Ascending aorta (tissue), 2 donors: ENCODE data around the gene KCNH8. TPM values are rescaled to one million over a fixed set of nuclear protein-coding genes. Genes with fewer than 3 reads are reported as not detected.

Source experiments
- DNase-seq, 2 donors: peaks; one replicate each; pipeline ENCODE4 v3.0.0-alpha.2; 2019; ENCODE audit warnings: low spot score in 2 of 2
- H3K27ac ChIP-seq, 2 donors: fragments of 200-600 bp; sonication (generic); one replicate each; pipeline ENCODE4 v1.5.1; 2016 to 2017; ENCODE audit warnings: mild to moderate bottlenecking in 1 of 2
- H3K27me3 ChIP-seq: fragments of 200-600 bp; sonication (generic); one replicate; pipeline ENCODE4 v1.5.1; 2017
- H3K36me3 ChIP-seq, 2 donors: fragments of 200-600 bp; sonication (generic); one replicate each; pipeline ENCODE4 v1.5.1; 2016
- H3K4me1 ChIP-seq, 2 donors: fragments of 200-600 bp; sonication (generic); one replicate each; pipeline ENCODE4 v1.5.1; 2016 to 2017; ENCODE audit warnings: mild to moderate bottlenecking in 1 of 2
- H3K4me3 ChIP-seq, 2 donors: fragments of 200-600 bp; sonication (generic); one replicate each; pipeline ENCODE4 v1.5.1; 2016 to 2017; ENCODE audit warnings: mild to moderate bottlenecking in 1 of 2
- H3K9me3 ChIP-seq, 2 donors: fragments of 200-600 bp; sonication (generic); one replicate each; pipeline ENCODE4 v1.5.1; 2016
- intact Hi-C: fragments of 100-400 bp; cut with DNase I; formaldehyde crosslinking; loops from one replicate; pipeline ENCODE4 v1.15.1; 2023
- total RNA-seq: library from RNA; depleted of rRNA; stranded (reverse); fragments of >200 nt; gene quantifications from one replicate; pipeline ENCODE4 v1.1.0, GENCODE V29; 2016
- TF ChIP-seq, protein P1 (sequence below), 3 experiments: fragments of 200-600 bp in 2 of 3; fragments of 450-650 bp in 1 of 3; sonication (generic) in 2 of 3; IDR thresholded peaks; one replicate each; pipeline ENCODE4 v1.5.1; 2016 to 2019; ENCODE audit warnings: antibody characterized with exemption in 3 of 3, mild to moderate bottlenecking in 1 of 3, moderate library complexity in 1 of 3

The KCNH8 gene
- total RNA-seq, 1 donor from 2014 or later = not detected

DNA sequence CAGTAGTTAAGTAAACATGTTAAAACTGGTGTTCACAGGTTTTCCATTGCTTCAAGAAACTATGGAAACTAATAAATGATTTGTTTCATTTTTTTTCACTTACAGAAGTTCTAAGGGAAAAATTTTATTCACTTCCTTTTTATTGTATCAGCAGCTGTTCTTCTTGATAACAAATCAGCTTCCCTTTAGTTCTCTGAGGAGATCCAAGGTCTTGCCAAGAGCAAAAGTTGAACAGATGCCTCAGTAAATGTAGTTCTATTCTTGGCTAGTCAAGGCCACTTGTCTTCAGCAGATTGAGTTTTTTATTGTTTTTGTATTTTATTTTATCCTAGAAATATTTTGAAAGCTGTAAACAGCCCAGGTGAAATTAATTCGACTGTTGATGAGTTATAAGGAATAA lies 41.8 kb downstream of the KCNH8 start:
- DNase-seq = no peak
- no peaks in the 10 kb centered on the region for H3K9me3 ChIP-seq
- TF ChIP-seq, protein P1, sequence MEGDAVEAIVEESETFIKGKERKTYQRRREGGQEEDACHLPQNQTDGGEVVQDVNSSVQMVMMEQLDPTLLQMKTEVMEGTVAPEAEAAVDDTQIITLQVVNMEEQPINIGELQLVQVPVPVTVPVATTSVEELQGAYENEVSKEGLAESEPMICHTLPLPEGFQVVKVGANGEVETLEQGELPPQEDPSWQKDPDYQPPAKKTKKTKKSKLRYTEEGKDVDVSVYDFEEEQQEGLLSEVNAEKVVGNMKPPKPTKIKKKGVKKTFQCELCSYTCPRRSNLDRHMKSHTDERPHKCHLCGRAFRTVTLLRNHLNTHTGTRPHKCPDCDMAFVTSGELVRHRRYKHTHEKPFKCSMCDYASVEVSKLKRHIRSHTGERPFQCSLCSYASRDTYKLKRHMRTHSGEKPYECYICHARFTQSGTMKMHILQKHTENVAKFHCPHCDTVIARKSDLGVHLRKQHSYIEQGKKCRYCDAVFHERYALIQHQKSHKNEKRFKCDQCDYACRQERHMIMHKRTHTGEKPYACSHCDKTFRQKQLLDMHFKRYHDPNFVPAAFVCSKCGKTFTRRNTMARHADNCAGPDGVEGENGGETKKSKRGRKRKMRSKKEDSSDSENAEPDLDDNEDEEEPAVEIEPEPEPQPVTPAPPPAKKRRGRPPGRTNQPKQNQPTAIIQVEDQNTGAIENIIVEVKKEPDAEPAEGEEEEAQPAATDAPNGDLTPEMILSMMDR (IDR thresholded peaks at IDR 0.05) = no peak
- no peak overlapping the region for H3K27ac ChIP-seq
- no peaks in the 10 kb centered on the region for H3K36me3 ChIP-seq
- H3K4me1 ChIP-seq = no peaks in the 10 kb centered on the region
- intact Hi-C loops = no loop called here
- no peaks in the 10 kb centered on the region for H3K27me3 ChIP-seq
- no peak overlapping the region for H3K4me3 ChIP-seq

DNA sequence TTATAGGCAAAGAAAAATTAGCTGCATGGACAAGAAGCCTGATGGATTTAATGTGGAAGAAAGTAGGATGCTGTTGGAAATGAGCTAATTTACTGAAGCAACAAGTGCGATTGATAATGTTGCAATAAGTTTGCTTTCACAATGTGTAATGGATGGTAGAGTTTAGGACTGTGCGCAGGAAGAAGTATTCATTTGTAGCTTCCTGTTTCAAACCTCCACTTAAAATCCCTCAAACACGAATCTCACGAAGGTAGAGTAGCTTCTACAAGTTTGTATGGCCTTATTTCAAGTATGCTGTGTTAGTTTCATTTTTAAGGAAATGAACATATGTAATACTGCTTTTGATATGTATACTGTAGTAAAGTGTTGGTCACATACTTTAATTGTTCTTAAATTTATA lies 42.3 kb downstream of the KCNH8 start:
- no peaks in the 10 kb centered on the region for H3K9me3 ChIP-seq
- no peak overlapping the region for H3K27ac ChIP-seq
- TF ChIP-seq, protein P1 (IDR thresholded peaks at IDR 0.05) = no peak
- H3K36me3 ChIP-seq = no peaks in the 10 kb centered on the region
- no peak for DNase-seq
- no peak overlapping the region for H3K4me3 ChIP-seq
- no peaks in the 10 kb centered on the region for H3K4me1 ChIP-seq
- H3K27me3 ChIP-seq = no peaks in the 10 kb centered on the region
- intact Hi-C loops = no loop called here

DNA sequence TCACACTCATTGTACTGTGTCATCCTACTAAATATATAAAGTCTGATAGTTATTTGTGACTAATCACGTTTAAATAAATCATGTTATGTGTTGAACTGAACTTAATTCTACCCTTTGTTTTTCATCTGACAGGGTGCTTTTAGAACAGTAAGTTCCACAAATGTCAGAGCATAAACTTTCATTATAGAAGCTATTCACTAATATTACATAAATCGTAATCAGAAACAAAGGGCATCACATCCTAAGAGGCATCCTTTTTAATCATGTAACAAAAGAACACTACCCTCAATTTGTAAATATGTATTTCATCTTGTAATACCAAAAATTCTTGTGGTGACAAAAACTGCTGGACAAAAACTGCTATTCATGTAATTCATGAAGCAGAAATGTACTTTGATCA lies 50.8 kb downstream of the KCNH8 start:
- Histone ChIP-seq H3K27me3 (no peaks in the 10 kb centered on the region), H3K36me3 (no peaks in the 10 kb centered on the region), H3K9me3 (no peaks in the 10 kb centered on the region), H3K27ac (no peak overlapping the region), H3K4me3 (no peak overlapping the region), H3K4me1 (no peaks in the 10 kb centered on the region)
- TF ChIP-seq, protein P1 (IDR thresholded peaks at IDR 0.05) = no peak
- no peak for DNase-seq
- intact Hi-C loops = no loop called here

DNA sequence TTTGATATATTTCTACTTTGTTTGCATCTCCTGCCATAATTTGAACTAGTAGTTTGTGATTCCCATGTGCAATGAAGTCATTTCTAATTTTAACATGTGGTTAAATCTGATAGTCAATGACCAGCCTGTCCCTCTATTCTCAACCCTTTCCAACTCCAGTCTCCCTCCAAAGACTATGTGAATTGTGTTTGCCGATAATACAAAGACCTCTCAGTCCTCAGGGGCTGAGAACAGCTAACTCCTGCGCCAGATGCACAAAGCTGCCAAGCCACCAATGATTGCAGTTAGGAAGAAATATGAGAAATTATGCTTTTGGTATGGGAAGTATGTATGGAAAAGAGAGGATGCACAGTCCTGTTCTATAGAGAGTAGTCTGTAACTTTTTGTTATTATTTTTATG lies 54.0 kb downstream of the KCNH8 start:
- Histone ChIP-seq H3K27me3 (no peaks in the 10 kb centered on the region), H3K4me3 (no peak overlapping the region), H3K27ac (no peak overlapping the region), H3K36me3 (no peaks in the 10 kb centered on the region), H3K4me1 (no peaks in the 10 kb centered on the region), H3K9me3 (no peaks in the 10 kb centered on the region)
- intact Hi-C loops = no loop called here
- no peak for DNase-seq
- TF ChIP-seq, protein P1 (IDR thresholded peaks at IDR 0.05) = no peak

DNA sequence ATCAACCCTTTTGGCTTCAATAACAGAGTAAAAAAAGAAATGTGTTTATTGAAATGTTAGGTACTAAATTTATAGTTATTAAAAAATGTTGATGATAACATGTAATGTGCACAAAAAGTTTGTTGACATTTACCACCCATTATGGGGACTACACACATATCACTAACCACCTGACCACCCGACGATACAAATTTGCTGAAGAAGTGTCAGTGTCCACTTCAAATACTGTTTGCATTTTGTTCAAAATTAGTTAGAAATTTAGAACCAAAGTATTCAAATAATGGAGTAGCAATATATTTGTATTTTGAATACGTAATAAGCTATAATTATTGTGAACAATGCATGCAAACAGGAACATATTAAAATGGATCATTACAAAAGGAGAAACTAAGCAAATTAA lies 54.4 kb downstream of the KCNH8 start:
- Histone ChIP-seq H3K27ac (no peak overlapping the region), H3K4me3 (no peak overlapping the region), H3K9me3 (no peaks in the 10 kb centered on the region), H3K36me3 (no peaks in the 10 kb centered on the region), H3K27me3 (no peaks in the 10 kb centered on the region), H3K4me1 (no peaks in the 10 kb centered on the region)
- intact Hi-C loops = no loop called here
- TF ChIP-seq, protein P1 (IDR thresholded peaks at IDR 0.05) = no peak
- no peak for DNase-seq

DNA sequence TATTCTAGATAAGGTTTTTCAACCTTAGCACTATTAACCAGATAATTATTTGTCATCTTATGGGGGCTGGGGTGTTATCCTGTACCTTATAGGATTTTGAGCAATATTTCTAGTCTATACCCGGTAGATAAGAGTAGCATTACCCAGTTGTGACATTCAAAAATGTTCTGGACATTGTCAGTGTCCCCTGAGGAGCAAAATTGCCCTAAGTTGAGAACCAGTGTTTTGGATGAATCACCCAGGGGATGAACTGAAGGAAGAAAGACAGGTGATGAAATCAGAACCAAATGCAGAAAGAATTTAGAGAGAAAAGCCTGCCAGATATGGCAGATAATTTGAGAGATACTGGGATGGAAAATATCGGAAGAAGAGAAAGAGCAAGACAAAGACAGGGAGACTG lies 58.2 kb downstream of the KCNH8 start:
- H3K9me3 ChIP-seq = no peaks in the 10 kb centered on the region
- H3K27me3 ChIP-seq = no peaks in the 10 kb centered on the region
- no peaks in the 10 kb centered on the region for H3K4me1 ChIP-seq
- H3K36me3 ChIP-seq = no peaks in the 10 kb centered on the region
- TF ChIP-seq, protein P1 (IDR thresholded peaks at IDR 0.05) = no peak
- no peak overlapping the region for H3K4me3 ChIP-seq
- H3K27ac ChIP-seq = no peak overlapping the region
- DNase-seq = no peak
- intact Hi-C loops = no loop called here
